ENCODE results near the gene DTNB.

DTNB gene

DNA sequence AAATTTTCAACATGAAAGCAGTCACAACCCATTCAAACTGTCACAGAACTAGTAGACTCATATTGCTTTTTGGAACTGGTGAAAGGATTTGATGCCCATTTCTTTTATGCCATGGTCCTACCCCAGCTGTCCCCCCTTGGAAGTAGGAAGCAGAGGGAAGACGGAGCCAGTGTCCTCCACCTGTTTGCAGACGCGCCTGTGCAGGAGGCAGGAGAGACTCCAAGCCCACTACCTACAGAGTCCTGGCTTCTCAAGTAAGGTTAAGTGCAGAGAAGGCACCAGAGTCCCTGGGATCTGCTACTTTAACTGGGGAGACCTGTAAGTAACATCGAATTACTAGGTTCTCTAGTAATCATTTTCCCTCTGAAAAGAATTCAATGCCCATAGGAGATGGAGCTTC, 299.0 kb downstream of the DTNB start:
- TF ChIP-seq REST (IDR thresholded peaks at IDR 0.05; ENCODE audit: insufficient read depth in 1 of 2, low read depth in 2 of 2, low read length in 2 of 2) (no peak), FOXP2 (optimal IDR thresholded peaks at IDR 0.05; ENCODE audit: borderline replicate concordance, extremely low read depth, extremely low read length, insufficient read depth) (no peak), SIN3A (IDR thresholded peaks at IDR 0.05; ENCODE audit: borderline replicate concordance, insufficient read depth, low read length) (no peak), TAF1 (IDR thresholded peaks at IDR 0.05; ENCODE audit: borderline replicate concordance, insufficient read depth, low read length) (no peak), POLR2AphosphoS5 (IDR thresholded peaks at IDR 0.05; ENCODE audit: low read depth, low read length) (no peak)

GRCh38 chr2:25373269-25373981, 300.0 kb downstream of the DTNB start:
- TF ChIP-seq FOXP2 (optimal IDR thresholded peaks at IDR 0.05; ENCODE audit: borderline replicate concordance, extremely low read depth, extremely low read length, insufficient read depth): no peak
- no peak for TF ChIP-seq SIN3A (IDR thresholded peaks at IDR 0.05; ENCODE audit: borderline replicate concordance, insufficient read depth, low read length)
- no peak for TF ChIP-seq REST (IDR thresholded peaks at IDR 0.05; ENCODE audit: insufficient read depth in 1 of 2, low read depth in 2 of 2, low read length in 2 of 2)
- TF ChIP-seq POLR2AphosphoS5 (IDR thresholded peaks at IDR 0.05; ENCODE audit: low read depth, low read length): no peak
- no peak for TF ChIP-seq TAF1 (IDR thresholded peaks at IDR 0.05; ENCODE audit: borderline replicate concordance, insufficient read depth, low read length)

- no peak for TF ChIP-seq SIN3A (IDR thresholded peaks at IDR 0.05; ENCODE audit: borderline replicate concordance, insufficient read depth, low read length)
- TF ChIP-seq TAF1 (IDR thresholded peaks at IDR 0.05; ENCODE audit: borderline replicate concordance, insufficient read depth, low read length): no peak
- no peak for TF ChIP-seq REST (IDR thresholded peaks at IDR 0.05; ENCODE audit: insufficient read depth in 1 of 2, low read depth in 2 of 2, low read length in 2 of 2)
- no peak for TF ChIP-seq POLR2AphosphoS5 (IDR thresholded peaks at IDR 0.05; ENCODE audit: low read depth, low read length)
- no peak for TF ChIP-seq FOXP2 (optimal IDR thresholded peaks at IDR 0.05; ENCODE audit: borderline replicate concordance, extremely low read depth, extremely low read length, insufficient read depth)
These were observed 300.7 kb downstream of the DTNB start for GRCh38 chr2:25372405-25373268.

- TF ChIP-seq TAF1 (IDR thresholded peaks at IDR 0.05; ENCODE audit: borderline replicate concordance, insufficient read depth, low read length): no peak
- TF ChIP-seq FOXP2 (optimal IDR thresholded peaks at IDR 0.05; ENCODE audit: borderline replicate concordance, extremely low read depth, extremely low read length, insufficient read depth): no peak
- TF ChIP-seq POLR2AphosphoS5 (IDR thresholded peaks at IDR 0.05; ENCODE audit: low read depth, low read length): no peak
- no peak for TF ChIP-seq REST (IDR thresholded peaks at IDR 0.05; ENCODE audit: insufficient read depth in 1 of 2, low read depth in 2 of 2, low read length in 2 of 2)
- TF ChIP-seq SIN3A (IDR thresholded peaks at IDR 0.05; ENCODE audit: borderline replicate concordance, insufficient read depth, low read length): no peak
These were observed 301.8 kb downstream of the DTNB start for GRCh38 chr2:25371253-25372241.

Measured in PFSK-1 (cell line).